Measurements from ENCODE around the gene S100P. TPM values are rescaled to one million over a fixed set of nuclear protein-coding genes. Genes with fewer than 3 reads are reported as not detected.

Gene S100P
- total and polyA plus RNA-seq, 2 of the 4 experiments (the other 2 are of a cell fraction), result not detected

- H2AK5ac ChIP-seq (ENCODE audit: low read depth, low read length), result peak overlapping the region; percentile 67
- H3K18ac ChIP-seq (ENCODE audit: low read depth, low read length), result peak overlapping the region; percentile 87
- no peak overlapping the region for H3K4me2 ChIP-seq (ENCODE audit: low read depth, low read length)
- peak overlapping the region; percentile 62 for H2BK5ac ChIP-seq (ENCODE audit: low read depth, low read length, poor library complexity, severe bottlenecking)
- no peaks in the 10 kb centered on the region for H3K36me3 ChIP-seq (ENCODE audit: control insufficient read depth, insufficient read depth, low read length)
- H2BK15ac ChIP-seq (ENCODE audit: low read depth, low read length), result peak overlapping the region; percentile 77; the same call in 2 of the 3 replicates
- dilution Hi-C loops (cut with HindIII; ENCODE audit: low sequenced_read_pairs, unreplicated experiment) (no loop called here), in situ Hi-C loops (cut with MboI; ENCODE audit: low sequenced_read_pairs) (no loop called here), intact Hi-C loops (cut with micrococcal nuclease) (no loop called here)
- no peaks in the 10 kb centered on the region; the same call in 1 of the 2 replicates for H3K27me3 ChIP-seq (ENCODE audit: control insufficient read depth, insufficient read depth, low read length)
- H3K4ac ChIP-seq (ENCODE audit: low read depth, low read length), result peak overlapping the region; percentile 86
- H2BK20ac ChIP-seq (ENCODE audit: low read depth, low read length), result peak overlapping the region; percentile 92
- ChIA-PET CTCF (no interaction called here), POLR2A (ENCODE audit: unreplicated experiment) (no interaction called here)
- H2BK120ac ChIP-seq (ENCODE audit: low read depth, low read length), result peak overlapping the region; percentile 100
- WGBS, 2 experiments (ENCODE audit: extremely low coverage in 2 of 2, insufficient read length in 1 of 2), result 100% methylated on average over 2 of the region's 6 CpGs; no CpG with 5 or more reads in 1 of the 2 experiments
- BruUV-seq (replicated peaks), result no TSS peak
- no peaks in the 10 kb centered on the region for H4K20me1 ChIP-seq (ENCODE audit: insufficient read depth, low read length)
- ATAC-seq (ENCODE audit: low read depth) (no peak), DNase-seq (no peak)
- 0 out of 4 replicates have a peak, but pooled peaks cover 0 to 4% of the 10 kb centered on the region in 2 experiments for H3K79me1 ChIP-seq (ENCODE audit: low read depth in 1 of 2, low read length in 2 of 2)
- peaks cover 9% of the 10 kb centered on the region for H3K4me1 ChIP-seq (ENCODE audit: control insufficient read depth, insufficient read depth, low read length)
- H4K5ac ChIP-seq (ENCODE audit: low read depth, low read length), result peak overlapping the region; percentile 98; the same call in 1 of the 2 replicates
- no peak overlapping the region for H3K56ac ChIP-seq (ENCODE audit: extremely low read depth, insufficient read depth, low read length)
- peak overlapping the region; percentile 24 for H2AFZ ChIP-seq (replicated peaks; ENCODE audit: low read length, poor library complexity)
- peak overlapping the region; percentile 92 to 95; a peak in 2 of 4 replicates for H4K8ac ChIP-seq (ENCODE audit: low read depth in 2 of 2, low read length in 2 of 2)
- peak overlapping the region; percentile 91 for H2AK9ac ChIP-seq (replicated peaks; ENCODE audit: low read depth, low read length, poor library complexity)
- no peaks in the 10 kb centered on the region for H3K9me3 ChIP-seq (ENCODE audit: control insufficient read depth, insufficient read depth, low read length)
- H3K9me1 ChIP-seq (ENCODE audit: insufficient read depth, low read length), result peaks cover 10% of the 10 kb centered on the region
- H3K9ac ChIP-seq (ENCODE audit: low read depth, low read length), result no peak overlapping the region
- TF ChIP-seq FOS (IDR thresholded peaks at IDR 0.05; ENCODE audit: low read depth, low read length) (no peak), SMC3 (IDR thresholded peaks at IDR 0.05; ENCODE audit: low read depth, low read length) (no peak)
- no peak overlapping the region for H3K27ac ChIP-seq (ENCODE audit: insufficient read depth, low read length)
- peak overlapping the region; percentile 99 for H4K91ac ChIP-seq (ENCODE audit: insufficient read depth, low read depth, low read length)
- H3K4me3 ChIP-seq (ENCODE audit: insufficient read depth, low read depth, low read length), result no peak overlapping the region
- peak overlapping the region; percentile 28; the same call in 1 of the 2 replicates for H3K14ac ChIP-seq (replicated peaks; ENCODE audit: low read depth, low read length)
- no peak overlapping the region for H3K23ac ChIP-seq (ENCODE audit: low read depth, low read length)
Measured at GRCh38 chr4:6731780-6732179, 38.1 kb downstream of the S100P start.
